ENCODE results near the gene CFDP1.

Gene CFDP1

GRCh38 chr16:75364286-75364791, 69.0 kb downstream of the CFDP1 start:
- Histone ChIP-seq H3K9me3 (ENCODE audit: control insufficient read depth, low read length) (no peaks in the 10 kb centered on the region), H3K36me3 (ENCODE audit: control insufficient read depth, insufficient read depth, low read length) (peaks cover 25% of the 10 kb centered on the region), H3K4me1 (ENCODE audit: control insufficient read depth, insufficient read depth, low read length, poor library complexity, severe bottlenecking) (no peaks in the 10 kb centered on the region), H3K4me3 (ENCODE audit: extremely low read depth, insufficient read depth, low read length, poor library complexity, severe bottlenecking) (no peak overlapping the region), H3K27ac (ENCODE audit: low read depth, low read length, severe bottlenecking) (no peak overlapping the region)
- WGBS, 2 experiments (ENCODE audit: insufficient coverage in 2 of 2), result no CpG with 5 or more reads among the region's 2 CpGs

- no peaks in the 10 kb centered on the region for H3K4me1 ChIP-seq (ENCODE audit: control insufficient read depth, insufficient read depth, low read length, poor library complexity, severe bottlenecking)
- H3K27ac ChIP-seq (ENCODE audit: low read depth, low read length, severe bottlenecking), result no peak overlapping the region
- H3K36me3 ChIP-seq (ENCODE audit: control insufficient read depth, insufficient read depth, low read length), result peaks cover 25% of the 10 kb centered on the region
- WGBS, 2 experiments (ENCODE audit: insufficient coverage in 2 of 2), result no CpG with 5 or more reads among the region's 3 CpGs
- H3K9me3 ChIP-seq (ENCODE audit: control insufficient read depth, low read length), result no peaks in the 10 kb centered on the region
- H3K4me3 ChIP-seq (ENCODE audit: extremely low read depth, insufficient read depth, low read length, poor library complexity, severe bottlenecking), result no peak overlapping the region
Measured at GRCh38 chr16:75362846-75363245, 70.5 kb downstream of the CFDP1 start.

GRCh38 chr16:75361936-75362335, 71.4 kb downstream of the CFDP1 start:
- Histone ChIP-seq H3K4me3 (ENCODE audit: extremely low read depth, insufficient read depth, low read length, poor library complexity, severe bottlenecking) (no peak overlapping the region), H3K9me3 (ENCODE audit: control insufficient read depth, low read length) (no peaks in the 10 kb centered on the region), H3K36me3 (ENCODE audit: control insufficient read depth, insufficient read depth, low read length) (peaks cover 18% of the 10 kb centered on the region), H3K4me1 (ENCODE audit: control insufficient read depth, insufficient read depth, low read length, poor library complexity, severe bottlenecking) (no peaks in the 10 kb centered on the region), H3K27ac (ENCODE audit: low read depth, low read length, severe bottlenecking) (no peak overlapping the region)
- WGBS, 2 experiments (ENCODE audit: insufficient coverage in 2 of 2), result 95 to 100% methylated on average over 4 to 5 of the region's 5 CpGs

- WGBS, 2 experiments (ENCODE audit: insufficient coverage in 2 of 2), result 100% methylated on average over 2 of the region's 3 CpGs; no CpG with 5 or more reads in 1 of the 2 experiments
- peaks cover 5% of the 10 kb centered on the region for H3K4me1 ChIP-seq (ENCODE audit: control insufficient read depth, insufficient read depth, low read length, poor library complexity, severe bottlenecking)
- H3K4me3 ChIP-seq (ENCODE audit: extremely low read depth, insufficient read depth, low read length, poor library complexity, severe bottlenecking), result no peak overlapping the region
- H3K9me3 ChIP-seq (ENCODE audit: control insufficient read depth, low read length), result no peaks in the 10 kb centered on the region
- no peak overlapping the region for H3K27ac ChIP-seq (ENCODE audit: low read depth, low read length, severe bottlenecking)
- H3K36me3 ChIP-seq (ENCODE audit: control insufficient read depth, insufficient read depth, low read length), result peaks cover 4% of the 10 kb centered on the region
Measured at GRCh38 chr16:75354170-75354569, 79.1 kb downstream of the CFDP1 start.

- H3K36me3 ChIP-seq (ENCODE audit: control insufficient read depth, insufficient read depth, low read length), result peaks cover 7% of the 10 kb centered on the region
- peak overlapping the region; percentile 81 for H3K27ac ChIP-seq (ENCODE audit: low read depth, low read length, severe bottlenecking)
- no peak overlapping the region for H3K4me3 ChIP-seq (ENCODE audit: extremely low read depth, insufficient read depth, low read length, poor library complexity, severe bottlenecking)
- peaks cover 17% of the 10 kb centered on the region for H3K4me1 ChIP-seq (ENCODE audit: control insufficient read depth, insufficient read depth, low read length, poor library complexity, severe bottlenecking)
- no peaks in the 10 kb centered on the region for H3K9me3 ChIP-seq (ENCODE audit: control insufficient read depth, low read length)
Measured at GRCh38 chr16:75351183-75351582, 82.1 kb downstream of the CFDP1 start.

- 93 to 100% methylated on average over 2 of the region's 2 CpGs for WGBS, 2 experiments (ENCODE audit: insufficient coverage in 2 of 2)
Measured at GRCh38 chr16:75345711-75346110, 87.6 kb downstream of the CFDP1 start.

GRCh38 chr16:75343941-75344340, 89.4 kb downstream of the CFDP1 start:
- Histone ChIP-seq H3K4me3 (ENCODE audit: extremely low read depth, insufficient read depth, low read length, poor library complexity, severe bottlenecking) (no peak overlapping the region), H3K27ac (ENCODE audit: low read depth, low read length, severe bottlenecking) (peak overlapping the region; percentile 91), H3K9me3 (ENCODE audit: control insufficient read depth, low read length) (no peaks in the 10 kb centered on the region), H3K4me1 (ENCODE audit: control insufficient read depth, insufficient read depth, low read length, poor library complexity, severe bottlenecking) (peaks cover 70% of the 10 kb centered on the region), H3K36me3 (ENCODE audit: control insufficient read depth, insufficient read depth, low read length) (peaks cover 9% of the 10 kb centered on the region)
- WGBS, 2 experiments (ENCODE audit: insufficient coverage in 2 of 2), result no CpG with 5 or more reads among the region's 3 CpGs

More at GRCh38 chr16:75345711-75346110, 87.6 kb downstream of the CFDP1 start:
- H3K36me3 ChIP-seq (ENCODE audit: control insufficient read depth, insufficient read depth, low read length), result peaks cover 9% of the 10 kb centered on the region
- H3K27ac ChIP-seq (ENCODE audit: low read depth, low read length, severe bottlenecking), result no peak overlapping the region
- H3K4me1 ChIP-seq (ENCODE audit: control insufficient read depth, insufficient read depth, low read length, poor library complexity, severe bottlenecking), result peaks cover 57% of the 10 kb centered on the region
- H3K4me3 ChIP-seq (ENCODE audit: extremely low read depth, insufficient read depth, low read length, poor library complexity, severe bottlenecking), result no peak overlapping the region
- no peaks in the 10 kb centered on the region for H3K9me3 ChIP-seq (ENCODE audit: control insufficient read depth, low read length)

- Histone ChIP-seq H3K27ac (ENCODE audit: low read depth, low read length, severe bottlenecking) (peak overlapping the region; percentile 91), H3K4me1 (ENCODE audit: control insufficient read depth, insufficient read depth, low read length, poor library complexity, severe bottlenecking) (peaks cover 69% of the 10 kb centered on the region), H3K4me3 (ENCODE audit: extremely low read depth, insufficient read depth, low read length, poor library complexity, severe bottlenecking) (no peak overlapping the region), H3K36me3 (ENCODE audit: control insufficient read depth, insufficient read depth, low read length) (peaks cover 9% of the 10 kb centered on the region), H3K9me3 (ENCODE audit: control insufficient read depth, low read length) (no peaks in the 10 kb centered on the region)
- 97 to 100% methylated on average over 2 of the region's 2 CpGs for WGBS, 2 experiments (ENCODE audit: insufficient coverage in 2 of 2)
Measured at GRCh38 chr16:75343286-75343685, 90.0 kb downstream of the CFDP1 start.

- WGBS, 2 experiments (ENCODE audit: insufficient coverage in 2 of 2), result no CpG with 5 or more reads among the region's 2 CpGs
- Histone ChIP-seq H3K36me3 (ENCODE audit: control insufficient read depth, insufficient read depth, low read length) (peaks cover 9% of the 10 kb centered on the region), H3K27ac (ENCODE audit: low read depth, low read length, severe bottlenecking) (peak overlapping the region; percentile 91), H3K4me3 (ENCODE audit: extremely low read depth, insufficient read depth, low read length, poor library complexity, severe bottlenecking) (no peak overlapping the region), H3K9me3 (ENCODE audit: control insufficient read depth, low read length) (no peaks in the 10 kb centered on the region), H3K4me1 (ENCODE audit: control insufficient read depth, insufficient read depth, low read length, poor library complexity, severe bottlenecking) (peaks cover 69% of the 10 kb centered on the region)
Measured at GRCh38 chr16:75342308-75342811, 90.9 kb downstream of the CFDP1 start.

- 76 to 78% methylated on average over 3 of the region's 4 CpGs for WGBS, 2 experiments (ENCODE audit: insufficient coverage in 2 of 2)
- peaks cover 9% of the 10 kb centered on the region for H3K36me3 ChIP-seq (ENCODE audit: control insufficient read depth, insufficient read depth, low read length)
- H3K4me3 ChIP-seq (ENCODE audit: extremely low read depth, insufficient read depth, low read length, poor library complexity, severe bottlenecking), result no peak overlapping the region
- peak overlapping the region; percentile 91 for H3K27ac ChIP-seq (ENCODE audit: low read depth, low read length, severe bottlenecking)
- H3K9me3 ChIP-seq (ENCODE audit: control insufficient read depth, low read length), result no peaks in the 10 kb centered on the region
- peaks cover 69% of the 10 kb centered on the region for H3K4me1 ChIP-seq (ENCODE audit: control insufficient read depth, insufficient read depth, low read length, poor library complexity, severe bottlenecking)
Measured at GRCh38 chr16:75341564-75342307, 91.6 kb downstream of the CFDP1 start.

All from mesodermal cell (in vitro differentiated cells).